Femur (tissue), 1 donor: ENCODE results near the gene RAB33B.
"Not testable (repeated sequence)": the region's sequence is repeated elsewhere in the genome, so short reads cannot be mapped to it uniquely, and the experiment has no call there.

ENCODE experiments used
- DNase-seq: peaks from one replicate; pipeline ENCODE4 v3.0.0-alpha.2; 2017

Gene RAB33B

DNA sequence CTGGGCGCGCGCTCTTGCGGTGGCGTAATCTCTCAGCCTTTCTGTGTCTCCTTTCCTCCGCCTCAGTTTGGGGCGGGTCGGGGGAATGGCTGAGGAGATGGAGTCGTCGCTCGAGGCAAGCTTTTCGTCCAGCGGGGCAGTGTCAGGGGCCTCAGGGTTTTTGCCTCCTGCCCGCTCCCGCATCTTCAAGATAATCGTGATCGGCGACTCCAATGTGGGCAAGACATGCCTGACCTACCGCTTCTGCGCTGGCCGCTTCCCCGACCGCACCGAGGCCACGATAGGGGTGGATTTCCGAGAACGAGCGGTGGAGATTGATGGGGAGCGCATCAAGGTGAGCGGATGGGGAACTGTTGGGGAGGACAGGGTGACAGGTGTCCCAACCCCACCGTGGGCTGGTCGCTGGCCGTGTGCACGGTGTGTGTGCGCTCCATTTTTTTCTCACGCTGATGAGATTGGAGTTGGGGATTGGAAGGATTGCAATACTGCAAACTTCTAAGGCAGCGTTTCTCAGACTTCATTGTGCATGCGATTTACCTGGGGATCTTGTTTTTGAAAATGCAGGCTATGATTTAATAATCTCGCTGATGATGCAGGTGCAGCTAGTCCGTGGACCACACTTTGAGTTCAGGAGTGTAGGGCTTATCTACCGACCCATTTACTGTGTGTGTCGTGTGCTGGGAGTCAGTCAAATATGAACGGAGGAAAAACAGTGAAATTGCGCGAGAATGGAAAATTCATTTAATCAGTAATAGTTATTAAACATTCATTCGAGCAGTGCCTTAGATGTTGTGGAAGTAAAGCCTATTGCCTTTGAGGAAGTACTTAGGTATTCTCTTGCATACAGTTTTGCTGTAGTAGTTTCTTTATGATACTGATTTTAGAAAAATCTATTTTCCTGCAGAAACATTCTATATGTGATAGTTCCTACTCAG is at the start of gene RAB33B:
RAB33B (plus strand) TSS at position 11 of the 935 bp plus-strand sequence; CDS start at position 86, 75 bp downstream.
- no peak for DNase-seq

DNA sequence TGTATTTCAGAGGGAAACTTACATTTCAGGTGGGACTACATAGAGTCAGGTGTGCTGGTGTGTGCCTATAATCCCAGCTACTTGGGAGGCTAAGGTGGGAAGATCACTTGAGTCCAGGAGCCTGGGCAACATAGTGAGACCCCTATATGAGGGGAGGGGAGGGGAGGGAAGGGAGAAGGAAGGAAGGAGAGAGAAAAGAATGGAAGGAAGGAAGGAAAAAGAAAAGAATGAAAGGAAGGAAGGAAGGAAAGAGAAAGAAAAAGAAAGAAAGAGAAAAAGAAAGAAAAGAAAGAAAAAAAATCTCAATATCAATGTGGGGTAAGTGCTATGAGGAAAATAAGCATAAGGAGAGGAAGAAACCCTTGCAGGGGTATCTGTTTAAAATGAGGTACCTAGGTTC is 43.6 kb upstream of the RAB33B start:
- DNase-seq: no peak

DNA sequence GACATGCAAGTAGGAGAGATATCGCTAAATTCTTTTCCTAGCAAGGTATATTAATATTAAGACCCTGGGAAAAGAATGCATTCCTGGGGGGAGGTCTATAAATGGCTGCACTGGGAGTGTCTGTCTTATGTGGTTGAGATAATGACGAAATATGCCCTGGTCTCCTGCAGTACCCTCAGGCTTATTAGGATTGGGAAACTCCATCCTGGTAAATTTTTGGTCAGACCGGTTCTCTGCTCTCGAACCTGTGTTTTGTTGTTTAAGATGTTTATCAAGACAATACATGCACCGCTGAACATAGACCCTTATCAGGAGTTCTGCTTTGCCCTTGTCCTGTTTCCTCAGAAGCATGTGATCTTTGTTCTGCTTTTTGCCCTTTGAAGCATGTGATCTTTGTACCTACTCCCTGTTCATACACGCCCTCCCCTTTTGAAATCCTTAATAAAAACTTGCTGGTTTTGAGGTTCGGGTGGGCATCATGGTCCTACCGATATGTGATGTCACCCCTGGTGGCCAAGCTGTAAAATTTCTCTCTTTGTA is 39.2 kb upstream of the RAB33B start:
- not testable (repeated sequence) for DNase-seq

DNA sequence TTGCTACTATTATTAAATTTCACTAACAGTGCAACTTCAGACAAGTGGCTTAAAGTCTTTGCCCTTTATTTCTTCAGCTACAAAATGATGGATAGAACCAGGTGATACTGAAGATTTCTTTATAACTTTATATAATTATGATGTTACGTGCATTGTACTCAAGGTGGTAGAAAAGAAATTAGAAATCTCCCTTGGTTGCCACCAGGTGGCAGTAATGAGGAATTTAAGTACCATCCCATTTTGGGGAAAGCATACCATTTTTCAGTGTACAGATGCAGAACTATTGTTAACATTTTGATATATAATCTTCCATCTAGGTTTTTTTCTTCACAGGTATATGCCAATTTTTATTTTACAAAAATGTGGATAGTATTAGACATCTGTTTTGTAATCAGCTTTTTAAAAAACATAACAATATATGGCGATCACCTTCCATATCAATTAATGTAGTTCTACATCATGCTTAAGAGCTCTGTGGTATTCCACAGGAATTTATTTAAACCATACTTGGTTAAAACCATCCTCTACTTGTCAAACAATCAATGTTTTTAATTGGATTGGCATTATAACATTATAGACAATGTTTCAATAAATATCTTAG is 37.7 kb upstream of the RAB33B start:
- no peak for DNase-seq

GRCh38 chr4:139419388-139419914 is 34.5 kb upstream of the RAB33B start:
- peak; percentile 73 for DNase-seq

- no peak for DNase-seq
Measured at GRCh38 chr4:139420652-139421051, 33.3 kb upstream of the RAB33B start.

- DNase-seq: no peak
Measured at GRCh38 chr4:139436122-139436521, 17.8 kb upstream of the RAB33B start.

GRCh38 chr4:139438141-139438540 is 15.8 kb upstream of the RAB33B start:
- no peak for DNase-seq

- DNase-seq: no peak
Measured at GRCh38 chr4:139441029-139441428, 12.9 kb upstream of the RAB33B start.

DNA sequence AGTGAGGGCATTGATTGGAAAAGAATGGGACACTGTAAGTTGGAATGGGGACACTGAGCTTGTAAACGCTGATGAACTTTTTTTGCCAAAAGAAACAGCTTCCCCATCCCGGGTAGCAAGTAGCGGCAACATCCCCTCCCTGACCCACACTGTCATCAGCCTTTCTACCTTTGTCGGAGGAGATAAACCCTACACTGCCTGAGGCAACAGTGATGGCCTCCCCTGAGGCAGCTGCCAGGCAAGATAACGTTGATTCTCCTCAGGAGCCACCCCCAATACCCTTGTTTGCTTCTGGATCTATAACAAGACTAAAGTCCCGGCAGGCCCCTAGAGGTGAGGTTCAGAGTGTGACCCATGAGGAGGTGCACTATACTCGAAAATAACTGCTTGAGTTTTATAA is 10.3 kb upstream of the RAB33B start:
- no peak for DNase-seq

DNA sequence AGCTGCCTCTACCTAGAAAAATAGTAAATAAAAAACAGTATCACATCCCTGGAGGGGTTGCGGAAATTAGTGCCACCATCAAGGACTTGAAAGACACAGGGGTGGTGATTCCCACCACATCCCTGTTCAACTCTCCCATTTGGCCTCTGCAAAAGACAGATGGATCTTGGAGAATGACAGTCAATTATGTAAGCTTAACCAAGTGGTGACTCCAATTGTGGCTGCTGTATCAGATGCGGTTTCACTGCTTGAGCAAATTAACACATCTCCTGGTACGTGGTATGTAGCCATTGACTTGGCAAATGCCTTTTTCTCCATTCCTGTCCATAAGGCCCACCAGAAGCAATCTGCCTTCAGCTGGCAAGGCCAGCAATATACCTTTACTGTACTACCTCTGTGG is 9.0 kb upstream of the RAB33B start:
- DNase-seq: not testable (repeated sequence)

GRCh38 chr4:139447078-139447477 is 6.8 kb upstream of the RAB33B start:
- not testable (repeated sequence) for DNase-seq

- DNase-seq: no peak
Measured at GRCh38 chr4:139450586-139450985, 3.3 kb upstream of the RAB33B start.

DNA sequence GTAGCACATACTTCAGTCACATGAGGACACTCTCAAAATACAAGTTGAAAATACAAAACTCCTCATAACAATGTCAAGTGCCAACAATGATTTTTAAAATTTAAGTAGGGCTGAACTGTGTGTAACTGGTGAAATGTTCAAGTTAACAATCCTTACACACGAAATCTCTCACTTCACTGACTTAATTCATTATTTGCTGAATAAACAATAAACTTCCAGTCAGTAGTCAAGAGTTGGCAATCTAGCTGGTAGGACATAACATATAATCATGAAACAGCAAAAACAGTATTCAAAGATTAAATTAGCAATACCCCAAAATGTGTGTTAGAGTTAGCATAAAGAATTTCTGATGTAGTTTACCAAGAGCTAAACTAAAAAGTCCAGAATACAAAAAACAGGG is 1.9 kb upstream of the RAB33B start:
- DNase-seq: no peak

GRCh38 chr4:139453041-139453370 is 915 bp upstream of the RAB33B start:
- DNase-seq: no peak

GRCh38 chr4:139453371-139454110 is 380 bp upstream of the RAB33B start:
- DNase-seq: peak; percentile 99

DNA sequence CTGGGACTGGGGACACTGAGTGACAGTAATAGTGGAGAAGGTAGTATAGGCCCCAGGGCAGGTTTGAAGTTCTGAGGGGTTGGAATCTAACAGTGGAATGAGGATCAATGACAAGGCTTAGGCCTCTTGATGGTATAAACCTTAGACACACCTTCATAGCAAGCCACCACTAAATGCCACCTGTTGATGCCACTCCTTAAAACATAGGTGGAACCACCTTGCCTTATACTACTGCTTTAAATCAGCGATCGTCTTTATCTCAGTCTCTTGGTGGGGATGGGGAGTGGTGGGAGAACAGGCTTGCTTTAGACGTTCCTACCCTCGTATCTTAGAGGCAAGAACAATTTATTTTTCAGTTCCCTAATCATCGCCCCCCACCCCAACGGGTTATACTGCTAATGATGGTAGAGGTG is 1.2 kb downstream of the RAB33B start:
- no peak for DNase-seq

DNA sequence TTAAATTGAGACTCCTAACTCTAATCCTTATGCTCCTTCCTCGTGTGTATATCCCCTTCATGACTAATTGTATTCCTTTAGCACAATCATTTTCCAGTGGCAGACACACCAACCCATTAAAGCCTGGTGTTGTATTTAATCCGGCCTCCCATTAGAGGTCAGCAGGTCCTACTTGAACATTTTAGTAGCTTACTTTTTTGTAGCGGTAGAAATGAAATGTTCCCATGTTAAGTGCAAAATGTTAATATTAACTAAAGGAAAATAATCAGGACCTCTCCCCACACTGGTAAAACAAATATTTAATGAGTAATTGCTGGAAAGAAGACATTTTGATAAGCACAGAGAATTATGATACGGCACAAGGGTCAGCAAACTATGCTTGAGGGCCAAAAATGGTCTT is 3.4 kb downstream of the RAB33B start:
- DNase-seq: no peak

- DNase-seq: no peak
Measured at GRCh38 chr4:139458543-139458942, 4.6 kb downstream of the RAB33B start.

DNA sequence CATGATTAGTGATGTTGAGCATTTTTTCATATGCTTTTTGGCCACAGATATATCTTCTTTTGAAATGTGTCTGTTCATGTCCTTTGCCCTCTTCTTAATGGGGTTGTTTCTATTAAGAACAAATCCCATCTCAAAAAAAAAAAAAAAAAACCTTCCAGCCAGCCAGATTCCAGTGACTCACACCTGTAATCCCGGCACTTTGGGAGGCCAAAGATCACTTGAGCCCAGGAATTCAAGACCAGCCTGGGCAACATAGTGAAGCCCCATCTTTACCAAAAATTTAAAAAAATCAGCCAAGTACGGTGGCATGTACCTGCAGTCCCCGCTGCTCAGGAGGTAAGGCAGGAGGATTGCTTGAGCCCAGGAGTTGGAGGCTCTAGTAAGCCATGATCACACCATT is 5.1 kb downstream of the RAB33B start:
- DNase-seq: no peak

DNA sequence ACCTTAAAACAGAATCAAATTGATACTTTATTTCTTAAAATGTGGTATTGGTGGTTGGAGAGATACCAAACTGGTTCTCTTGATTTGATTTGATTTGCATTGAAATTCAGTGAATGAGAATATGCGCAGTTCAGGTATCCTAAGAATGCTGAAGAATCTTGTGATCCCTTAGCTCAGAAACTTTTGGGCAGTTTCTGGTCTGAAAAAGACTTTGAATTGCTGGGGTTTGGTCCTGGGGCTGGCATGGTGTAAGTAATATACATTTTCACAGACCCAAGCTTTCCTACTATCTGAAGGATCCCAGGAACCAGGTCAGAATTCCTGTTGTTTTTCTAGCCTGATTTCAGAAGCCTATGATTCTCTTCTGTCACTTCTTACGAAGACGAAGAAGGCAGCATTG is 6.6 kb downstream of the RAB33B start:
- no peak for DNase-seq

GRCh38 chr4:139461022-139461628 is 7.2 kb downstream of the RAB33B start:
- DNase-seq: no peak

- DNase-seq: not testable (repeated sequence)
Measured at GRCh38 chr4:139464512-139464911, 10.6 kb downstream of the RAB33B start.
